ENCODE data around the gene PKNOX2. TPM values are rescaled to one million over a fixed set of nuclear protein-coding genes. Genes with fewer than 3 reads are reported as not detected.

The PKNOX2 gene
- total RNA-seq, 1 donor from 2014 or later: 8.7 TPM

DNA sequence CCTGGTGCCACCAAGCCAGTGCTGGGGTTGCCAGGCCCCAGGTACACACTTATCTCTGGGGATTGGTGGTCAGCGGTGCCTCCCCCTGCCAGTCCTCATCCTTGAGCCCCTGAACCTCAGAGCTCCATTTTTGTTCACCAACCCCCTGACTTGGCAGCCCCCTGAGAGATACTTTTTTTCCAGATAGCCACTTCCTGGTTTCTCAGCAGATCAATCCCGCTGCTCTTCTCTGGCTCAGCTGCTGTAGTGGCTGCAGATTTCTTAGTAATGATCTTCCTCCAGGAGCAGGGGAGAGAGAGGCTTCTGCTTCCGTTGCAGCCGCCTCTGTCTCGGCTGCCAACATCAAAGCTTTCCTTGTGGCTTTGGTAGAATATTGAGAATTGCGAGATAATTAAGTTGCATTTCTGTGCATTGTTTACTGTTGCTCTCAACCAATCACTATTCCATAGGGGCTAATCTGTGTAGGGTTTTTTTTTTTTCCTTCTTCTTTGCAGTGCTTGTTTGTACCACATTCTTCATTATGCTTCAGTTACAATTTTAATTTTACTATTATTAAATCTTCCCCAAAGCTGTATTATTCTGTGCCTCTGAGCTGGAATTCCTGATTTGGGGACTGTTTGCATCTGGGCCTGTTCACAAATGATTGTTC lies 92.1 kb downstream of the PKNOX2 start:
- H3K4me3 Mint-ChIP-seq (ENCODE audit: unreplicated experiment): no peak overlapping the region
- H3K4me1 Mint-ChIP-seq (ENCODE audit: low read depth, unreplicated experiment): peaks cover 28% of the 10 kb centered on the region
- no peak for TF ChIP-seq CTCF (IDR thresholded peaks at IDR 0.05; ENCODE audit: partially characterized antibody, unreplicated experiment)
- no peak for DNase-seq
- no peaks in the 10 kb centered on the region for H3K36me3 Mint-ChIP-seq (ENCODE audit: unreplicated experiment)
- peaks cover 4% of the 10 kb centered on the region for H3K27me3 Mint-ChIP-seq (ENCODE audit: unreplicated experiment)
- no peak overlapping the region for H3K27ac Mint-ChIP-seq (ENCODE audit: unreplicated experiment)
- peaks cover 8% of the 10 kb centered on the region for H3K9me3 Mint-ChIP-seq (ENCODE audit: unreplicated experiment)

DNA sequence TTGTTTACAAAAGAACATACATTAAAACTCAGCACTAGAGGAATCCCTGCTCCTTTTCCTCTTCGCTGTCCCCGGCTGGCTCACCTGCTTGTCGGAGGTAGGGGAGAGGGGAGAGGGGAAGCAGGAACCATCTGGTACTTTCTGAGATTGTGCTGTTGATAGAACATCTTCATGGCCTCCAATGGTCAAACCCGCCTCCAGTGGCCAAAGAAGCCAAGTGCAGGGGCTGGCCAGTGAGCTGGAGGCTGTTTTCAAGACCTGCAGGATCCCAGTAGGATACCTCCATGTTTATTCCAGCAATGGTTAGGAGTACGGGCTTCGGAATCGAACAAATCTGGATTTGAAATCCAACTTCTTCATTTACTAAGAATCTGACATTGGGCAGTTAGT lies 92.6 kb downstream of the PKNOX2 start:
- peak; percentile 69 for DNase-seq
- peaks cover 9% of the 10 kb centered on the region for H3K27me3 Mint-ChIP-seq (ENCODE audit: unreplicated experiment)
- H3K27ac Mint-ChIP-seq (ENCODE audit: unreplicated experiment): no peak overlapping the region
- H3K4me3 Mint-ChIP-seq (ENCODE audit: unreplicated experiment): no peak overlapping the region
- H3K4me1 Mint-ChIP-seq (ENCODE audit: low read depth, unreplicated experiment): peaks cover 34% of the 10 kb centered on the region
- H3K9me3 Mint-ChIP-seq (ENCODE audit: unreplicated experiment): peaks cover 8% of the 10 kb centered on the region
- no peaks in the 10 kb centered on the region for H3K36me3 Mint-ChIP-seq (ENCODE audit: unreplicated experiment)
- TF ChIP-seq CTCF (IDR thresholded peaks at IDR 0.05; ENCODE audit: partially characterized antibody, unreplicated experiment): peak; percentile 61

DNA sequence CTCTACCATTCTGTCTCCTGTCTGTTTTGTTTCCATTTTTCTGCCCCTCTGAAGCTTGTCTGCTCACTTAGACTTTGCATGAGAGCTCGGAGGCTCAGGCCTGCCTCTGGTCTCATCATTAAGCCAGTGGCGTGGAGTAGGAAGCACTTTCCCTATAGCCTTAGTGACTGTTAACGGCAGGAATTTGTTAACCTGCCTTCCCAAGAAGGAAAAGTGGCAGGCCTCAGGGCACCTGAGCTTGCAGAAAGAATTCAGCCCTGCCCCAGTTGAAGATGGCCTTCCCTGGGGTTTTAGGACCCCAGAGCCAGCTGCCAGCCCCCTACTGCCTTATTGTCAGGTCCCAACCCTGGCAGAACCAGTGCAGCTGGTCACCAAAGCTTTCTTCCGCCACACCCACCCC lies 93.2 kb downstream of the PKNOX2 start:
- Mint-ChIP-seq H3K4me3 (ENCODE audit: unreplicated experiment) (no peak overlapping the region), H3K27ac (ENCODE audit: unreplicated experiment) (no peak overlapping the region), H3K4me1 (ENCODE audit: low read depth, unreplicated experiment) (peaks cover 37% of the 10 kb centered on the region), H3K9me3 (ENCODE audit: unreplicated experiment) (peaks cover 6% of the 10 kb centered on the region), H3K36me3 (ENCODE audit: unreplicated experiment) (no peaks in the 10 kb centered on the region), H3K27me3 (ENCODE audit: unreplicated experiment) (peaks cover 9% of the 10 kb centered on the region)
- DNase-seq: no peak
- TF ChIP-seq CTCF (IDR thresholded peaks at IDR 0.05; ENCODE audit: partially characterized antibody, unreplicated experiment): no peak

GRCh38 chr11:125258291-125259032 lies 93.9 kb downstream of the PKNOX2 start:
- H3K36me3 Mint-ChIP-seq (ENCODE audit: unreplicated experiment): no peaks in the 10 kb centered on the region
- DNase-seq: no peak
- no peak for TF ChIP-seq CTCF (IDR thresholded peaks at IDR 0.05; ENCODE audit: partially characterized antibody, unreplicated experiment)
- peaks cover 11% of the 10 kb centered on the region for H3K27me3 Mint-ChIP-seq (ENCODE audit: unreplicated experiment)
- H3K9me3 Mint-ChIP-seq (ENCODE audit: unreplicated experiment): peaks cover 8% of the 10 kb centered on the region
- H3K4me1 Mint-ChIP-seq (ENCODE audit: low read depth, unreplicated experiment): peaks cover 42% of the 10 kb centered on the region
- H3K4me3 Mint-ChIP-seq (ENCODE audit: unreplicated experiment): no peak overlapping the region
- no peak overlapping the region for H3K27ac Mint-ChIP-seq (ENCODE audit: unreplicated experiment)

DNA sequence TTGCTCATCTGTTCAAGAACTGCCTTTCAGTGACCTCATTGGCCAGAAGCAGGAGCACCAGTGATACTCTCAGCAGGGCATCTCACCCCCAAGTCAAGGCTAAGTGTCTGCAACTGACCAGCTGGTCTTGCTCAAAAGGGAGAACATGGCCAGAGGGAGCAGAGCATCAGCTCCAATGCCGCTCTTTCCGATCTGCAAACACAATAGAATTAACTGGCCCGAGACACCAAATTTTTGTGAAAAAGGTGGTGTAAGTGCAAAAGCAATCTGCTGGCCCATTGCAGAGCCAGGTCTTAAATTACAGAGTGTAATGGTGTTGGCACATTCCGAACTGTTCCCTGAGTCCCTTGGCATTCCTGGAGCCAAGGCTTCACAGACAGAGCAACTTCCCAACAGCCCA lies 97.0 kb downstream of the PKNOX2 start:
- H3K27ac Mint-ChIP-seq (ENCODE audit: unreplicated experiment): peak overlapping the region; percentile 23
- no peaks in the 10 kb centered on the region for H3K36me3 Mint-ChIP-seq (ENCODE audit: unreplicated experiment)
- peaks cover 8% of the 10 kb centered on the region for H3K9me3 Mint-ChIP-seq (ENCODE audit: unreplicated experiment)
- DNase-seq: no peak
- H3K4me1 Mint-ChIP-seq (ENCODE audit: low read depth, unreplicated experiment): peaks cover 39% of the 10 kb centered on the region
- H3K4me3 Mint-ChIP-seq (ENCODE audit: unreplicated experiment): no peak overlapping the region
- peaks cover 14% of the 10 kb centered on the region for H3K27me3 Mint-ChIP-seq (ENCODE audit: unreplicated experiment)
- no peak for TF ChIP-seq CTCF (IDR thresholded peaks at IDR 0.05; ENCODE audit: partially characterized antibody, unreplicated experiment)

All from glutamatergic neuron (in vitro differentiated cells).